Jurkat, Clone E6-1 (cell line): ENCODE results near the gene ZNF639. TPM values are rescaled to one million over a fixed set of nuclear protein-coding genes. Genes with fewer than 3 reads are reported as not detected.
"Not testable (repeated sequence)": the region's sequence is repeated elsewhere in the genome, so short reads cannot be mapped to it uniquely, and the experiment has no call there.

Experiments used
- DNase-seq: peaks from one replicate; pipeline ENCODE4 v3.0.0-alpha.2; 2011; ENCODE audit warnings: low read depth, low spot score
- H3K4me3 ChIP-seq: 2 replicates; pipeline ENCODE4 v1.5.1; 2011; ENCODE audit warnings: mild to moderate bottlenecking, low read length, control low read depth, moderate library complexity
- polyA plus RNA-seq: library from polyadenylated mRNA; unstranded; fragments of >200 nt; gene quantifications from one replicate; pipeline ENCODE4 v1.2.1, GENCODE V29; 2012; ENCODE audit warnings: missing spikeins; ENCODE audit not compliant: insufficient read length, insufficient read depth

Gene ZNF639, protein sequence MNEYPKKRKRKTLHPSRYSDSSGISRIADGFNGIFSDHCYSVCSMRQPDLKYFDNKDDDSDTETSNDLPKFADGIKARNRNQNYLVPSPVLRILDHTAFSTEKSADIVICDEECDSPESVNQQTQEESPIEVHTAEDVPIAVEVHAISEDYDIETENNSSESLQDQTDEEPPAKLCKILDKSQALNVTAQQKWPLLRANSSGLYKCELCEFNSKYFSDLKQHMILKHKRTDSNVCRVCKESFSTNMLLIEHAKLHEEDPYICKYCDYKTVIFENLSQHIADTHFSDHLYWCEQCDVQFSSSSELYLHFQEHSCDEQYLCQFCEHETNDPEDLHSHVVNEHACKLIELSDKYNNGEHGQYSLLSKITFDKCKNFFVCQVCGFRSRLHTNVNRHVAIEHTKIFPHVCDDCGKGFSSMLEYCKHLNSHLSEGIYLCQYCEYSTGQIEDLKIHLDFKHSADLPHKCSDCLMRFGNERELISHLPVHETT
- 36.6 TPM for polyA plus RNA-seq

DNA sequence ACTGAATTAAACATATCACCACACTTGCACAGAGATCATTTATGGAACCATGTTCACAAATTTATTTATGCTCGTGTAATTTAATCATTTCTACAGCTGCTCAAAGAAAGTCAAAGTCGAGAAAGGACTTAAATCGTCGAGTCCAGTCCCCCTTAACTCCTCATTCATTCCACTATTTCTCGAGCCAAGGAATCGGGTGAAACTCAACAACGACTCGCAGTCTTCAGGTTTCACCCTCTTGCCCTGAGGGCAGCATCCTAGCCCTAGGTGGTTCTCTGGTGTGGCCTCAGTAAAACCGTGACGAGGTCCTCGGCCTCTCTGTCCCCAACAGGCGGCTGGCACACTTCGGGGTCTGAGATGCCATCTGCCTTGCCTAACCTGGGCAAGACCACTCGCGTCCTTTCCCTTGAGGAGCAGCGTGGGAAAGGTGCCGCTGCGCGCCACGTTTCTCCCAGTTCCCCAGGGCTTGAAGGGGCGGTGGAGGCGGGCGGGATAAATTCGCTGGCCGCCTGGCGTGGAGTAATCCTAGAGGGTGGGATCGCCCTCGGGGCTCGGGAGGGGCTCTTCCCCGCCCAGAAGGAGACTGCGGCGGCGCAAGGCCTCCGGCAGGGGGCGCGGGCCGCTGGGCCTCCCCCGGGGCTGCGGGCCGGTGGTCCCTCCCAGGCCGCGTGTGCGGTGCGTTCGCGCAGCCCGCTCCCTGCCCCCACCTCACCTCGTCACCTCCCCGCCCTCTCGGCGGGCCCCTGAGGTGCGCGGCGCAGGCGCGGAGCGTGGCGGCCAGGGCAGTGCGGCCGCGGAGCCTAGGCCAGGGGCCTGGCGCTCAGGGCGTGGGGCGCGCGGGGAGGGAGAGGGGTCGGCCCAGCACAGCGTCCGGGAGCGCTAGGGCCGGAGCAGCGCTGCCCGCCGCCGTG is at the start of gene ZNF639:
TSS of gene ZNF639 (plus strand) at position 746 of the 911 bp plus-strand sequence. CDS start 5,263 bp downstream, outside the sequence.
- peak; percentile 78 for DNase-seq
- H3K4me3 ChIP-seq = peak within 1 kb of the TSS; percentile 62

DNA sequence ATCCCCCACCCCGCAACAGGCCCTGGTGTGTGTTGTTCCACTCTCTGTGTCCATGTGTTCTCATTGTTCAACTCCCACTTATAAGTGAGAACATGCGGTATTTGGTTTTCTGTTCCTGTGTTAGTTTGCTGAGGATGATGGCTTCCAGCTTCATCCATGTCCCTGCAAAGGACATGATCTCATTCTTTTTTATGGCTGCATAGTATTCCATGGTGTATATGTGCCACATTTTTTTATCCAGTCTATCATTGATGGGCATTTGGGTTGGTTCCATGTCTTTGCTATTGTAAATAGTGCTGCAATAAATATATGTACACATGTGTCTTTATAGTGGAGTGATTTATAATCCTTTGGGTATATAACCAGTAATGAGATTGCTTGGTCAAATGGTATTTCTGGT is 48.4 kb upstream of the ZNF639 start:
- H3K4me3 ChIP-seq, DNase-seq: not testable (repeated sequence)

DNA sequence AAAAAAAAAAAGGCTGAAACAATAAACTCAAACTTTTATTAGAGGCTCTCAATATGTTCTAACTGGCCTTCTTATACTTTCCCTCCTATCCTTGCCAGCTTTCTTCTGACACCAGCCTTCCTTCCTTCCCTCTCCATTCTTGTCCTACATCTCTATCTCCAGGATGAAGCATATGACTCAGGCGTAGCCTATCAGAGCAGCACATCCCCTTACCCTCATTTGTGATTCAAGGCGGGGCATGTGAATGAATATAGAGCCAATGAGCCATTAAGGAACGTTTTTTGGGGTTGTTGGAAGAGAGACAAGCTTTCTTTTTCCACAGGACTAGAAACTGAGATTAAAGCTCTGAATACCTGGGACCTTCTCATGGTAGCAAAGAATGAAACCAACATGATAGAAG is 46.8 kb upstream of the ZNF639 start:
- H3K4me3 ChIP-seq = no peak overlapping the region
- DNase-seq = no peak

DNA sequence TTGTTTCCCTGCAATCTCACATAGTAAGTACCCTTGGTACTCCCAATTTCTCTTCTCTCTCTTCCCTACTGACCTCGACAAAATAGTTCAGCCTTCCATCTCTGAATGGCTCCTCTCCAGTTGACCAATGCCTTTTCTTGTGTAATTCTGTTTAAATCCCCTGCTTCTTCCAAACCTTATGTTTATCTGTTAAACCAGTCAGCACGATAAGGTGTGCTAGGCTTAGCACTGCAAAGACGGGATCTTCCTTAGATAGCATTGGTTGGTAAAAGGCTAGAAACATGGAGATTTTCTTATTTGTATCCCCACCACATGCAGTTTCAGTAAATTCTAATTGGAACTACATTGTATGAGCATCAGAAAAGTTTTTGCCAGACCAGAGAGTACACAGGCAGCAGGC is 46.1 kb upstream of the ZNF639 start:
- H3K4me3 ChIP-seq = no peak overlapping the region
- DNase-seq = no peak

DNA sequence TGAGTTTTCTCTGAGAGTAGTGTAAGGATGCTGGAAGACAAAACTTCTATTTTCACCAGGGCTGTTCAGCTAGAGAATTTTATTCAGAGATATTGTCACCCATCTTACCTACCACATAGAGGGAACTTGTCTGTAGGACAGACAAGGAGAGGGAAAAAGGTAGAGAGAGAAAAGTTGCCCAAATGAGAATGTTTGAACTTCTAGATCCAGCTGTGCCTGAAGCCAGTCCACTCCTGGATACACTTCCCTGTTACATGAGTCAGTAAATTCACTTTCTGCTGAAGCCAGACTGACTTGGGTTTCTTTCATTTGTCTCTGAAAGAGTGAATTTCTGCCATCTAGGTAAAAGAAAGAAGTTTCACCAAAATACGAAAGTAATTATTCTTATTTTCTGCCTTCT is 44.7 kb upstream of the ZNF639 start:
- DNase-seq = no peak

DNA sequence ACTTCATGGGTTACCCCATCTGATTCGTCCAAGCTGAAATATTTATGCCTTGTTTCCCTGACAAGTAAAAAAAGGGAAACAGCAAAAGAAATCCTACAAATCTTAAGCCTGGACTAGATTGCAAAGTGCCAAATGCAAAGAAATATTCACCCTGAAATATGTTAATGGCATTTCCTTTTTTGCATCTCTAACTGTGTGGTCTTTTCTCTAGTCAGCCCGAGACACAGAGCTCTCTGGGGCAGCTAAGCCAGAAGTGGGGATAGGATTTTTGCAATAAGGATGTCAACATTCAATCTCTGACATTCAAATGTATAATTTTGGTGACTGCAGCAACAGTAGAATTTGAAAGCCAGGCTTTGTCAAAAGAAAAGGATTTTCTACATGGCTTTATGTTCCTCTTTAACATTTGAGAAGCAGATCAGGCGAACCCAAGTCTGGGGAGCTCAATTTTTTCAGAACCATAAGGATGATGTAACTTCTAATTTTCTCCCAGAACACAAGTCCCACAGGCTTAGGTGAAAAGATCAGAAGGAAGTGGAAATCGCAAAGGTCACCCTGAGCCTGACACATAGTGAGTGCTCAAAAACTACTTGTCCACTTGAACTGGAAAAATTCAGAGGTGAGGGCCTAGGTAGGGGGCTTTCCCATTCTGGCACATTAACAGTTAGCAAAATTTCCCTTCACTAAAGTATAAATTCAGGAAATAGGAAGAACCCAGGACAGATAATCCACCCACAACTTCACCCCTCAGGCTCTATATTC is 43.7 kb upstream of the ZNF639 start:
- H3K4me3 ChIP-seq = no peak overlapping the region
- DNase-seq = no peak

More for the DNA sequence above, 44.7 kb upstream of the ZNF639 start:
- no peak overlapping the region for H3K4me3 ChIP-seq

DNA sequence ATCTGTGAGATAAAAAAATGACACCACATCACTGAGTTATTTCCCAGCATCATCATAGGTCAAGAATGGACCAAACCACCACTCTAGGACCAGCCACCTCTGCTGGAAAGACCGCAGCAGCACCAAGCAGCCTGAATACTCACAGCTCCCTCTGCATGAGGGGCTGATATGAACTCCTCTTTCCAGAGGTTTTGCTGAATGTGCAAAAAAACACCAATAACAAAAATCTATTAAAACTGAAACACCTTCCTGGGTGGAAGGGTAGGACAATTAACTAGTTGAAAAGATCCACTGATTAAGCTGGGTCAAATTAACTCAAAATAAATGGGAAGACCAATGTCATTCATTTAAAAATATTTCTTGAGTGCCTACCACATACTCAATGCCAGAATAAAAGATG is 43.0 kb upstream of the ZNF639 start:
- H3K4me3 ChIP-seq = no peak overlapping the region
- DNase-seq = no peak

DNA sequence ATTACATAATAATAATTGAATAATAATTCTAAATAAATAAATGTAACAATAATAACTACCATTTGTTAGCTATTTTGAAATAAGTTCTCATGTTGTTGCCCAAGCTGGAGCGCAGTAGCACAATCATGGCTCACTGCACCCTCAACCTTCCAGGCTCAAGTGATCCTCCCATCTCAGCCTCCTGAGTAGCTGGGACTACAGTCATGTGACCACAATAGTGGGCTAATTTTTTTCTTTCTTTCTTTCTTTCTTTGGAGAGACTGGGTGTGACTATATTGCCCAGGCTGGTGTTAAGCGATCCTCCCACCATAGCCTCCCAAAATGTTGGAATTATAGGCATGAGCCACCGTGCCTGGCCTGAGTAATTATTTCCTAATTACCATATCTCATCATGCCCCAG is 41.0 kb upstream of the ZNF639 start:
- H3K4me3 ChIP-seq = no peak overlapping the region

DNA sequence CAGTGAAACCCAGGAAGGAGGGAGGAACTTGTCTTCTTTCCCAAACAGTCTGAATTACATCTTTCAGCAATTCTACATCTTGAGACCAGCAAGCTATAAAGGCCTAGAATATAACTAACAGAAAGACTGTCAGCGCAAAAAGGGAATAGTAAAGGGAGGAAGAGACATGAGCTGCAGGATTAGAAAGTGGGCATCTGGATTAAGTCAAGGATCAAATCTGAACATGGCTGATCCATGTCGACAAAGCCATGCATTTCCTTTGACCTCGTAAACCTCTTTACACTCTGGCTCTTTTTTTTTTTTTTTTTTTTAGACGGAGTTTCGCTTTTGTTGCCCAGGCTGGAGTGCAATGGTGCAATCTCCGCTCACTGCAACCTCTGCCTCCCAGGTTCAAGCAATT is 36.5 kb upstream of the ZNF639 start:
- no peak for DNase-seq
- no peak overlapping the region for H3K4me3 ChIP-seq

More for the DNA sequence above, 41.0 kb upstream of the ZNF639 start:
- DNase-seq = no peak

DNA sequence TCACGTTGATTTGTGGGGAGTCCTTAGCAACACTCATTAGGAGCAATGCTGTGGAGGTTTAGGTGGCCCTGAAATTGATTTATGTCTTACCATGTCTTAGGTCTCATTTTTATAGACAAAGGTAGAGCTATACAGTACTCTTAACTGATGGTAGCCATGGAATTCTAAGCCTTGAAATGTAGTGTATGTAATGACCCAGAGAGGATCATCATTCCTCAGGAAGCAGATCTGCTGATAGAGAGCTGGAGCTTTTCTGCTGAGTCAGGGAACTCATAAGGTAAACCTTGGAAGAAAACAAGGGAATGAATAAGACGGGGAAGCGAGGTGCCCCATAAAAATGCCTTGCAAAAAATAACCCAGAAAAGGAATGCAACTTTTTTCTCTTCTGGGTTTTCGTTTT is 34.0 kb upstream of the ZNF639 start:
- DNase-seq = no peak

DNA sequence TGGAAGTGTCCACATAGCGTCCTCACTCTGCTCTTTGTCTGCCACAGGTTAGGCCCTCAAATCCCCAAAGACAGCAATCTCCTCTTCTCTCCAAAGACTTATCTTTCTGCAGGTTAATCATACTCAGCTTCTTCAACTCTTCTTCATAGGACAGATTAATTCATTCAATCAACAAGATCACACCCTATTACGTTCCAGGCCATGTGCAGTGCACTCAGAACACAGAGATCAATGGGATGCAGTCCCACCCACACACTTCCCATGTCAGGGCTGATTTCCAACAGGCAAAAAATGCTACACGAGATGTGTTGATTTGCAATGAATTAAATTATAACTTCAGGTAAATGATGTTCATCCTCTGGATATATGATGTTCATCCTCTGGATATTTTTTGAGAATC is 33.5 kb upstream of the ZNF639 start:
- no peak for DNase-seq
- no peak overlapping the region for H3K4me3 ChIP-seq

More for the DNA sequence above, 34.0 kb upstream of the ZNF639 start:
- no peak overlapping the region for H3K4me3 ChIP-seq

DNA sequence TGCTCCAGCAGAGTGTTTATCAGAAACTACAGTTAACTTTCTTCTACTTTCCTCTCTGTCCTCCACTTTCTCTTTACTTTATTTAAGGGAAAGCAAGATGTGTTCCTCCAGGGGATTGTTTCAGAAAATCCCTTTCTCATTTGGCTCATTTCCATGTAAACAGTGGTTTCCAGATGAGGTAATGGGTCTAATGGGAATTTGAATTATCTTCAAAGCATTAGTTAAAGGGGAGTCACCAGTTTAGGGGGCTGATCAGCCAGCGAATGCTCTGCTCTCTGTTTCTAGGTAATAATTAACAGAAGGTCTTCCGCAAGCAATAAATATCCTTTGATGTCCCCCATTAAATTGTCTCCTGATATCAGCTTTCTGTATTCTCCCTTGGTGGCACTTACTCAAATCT is 30.4 kb upstream of the ZNF639 start:
- DNase-seq = no peak
- H3K4me3 ChIP-seq = no peak overlapping the region

DNA sequence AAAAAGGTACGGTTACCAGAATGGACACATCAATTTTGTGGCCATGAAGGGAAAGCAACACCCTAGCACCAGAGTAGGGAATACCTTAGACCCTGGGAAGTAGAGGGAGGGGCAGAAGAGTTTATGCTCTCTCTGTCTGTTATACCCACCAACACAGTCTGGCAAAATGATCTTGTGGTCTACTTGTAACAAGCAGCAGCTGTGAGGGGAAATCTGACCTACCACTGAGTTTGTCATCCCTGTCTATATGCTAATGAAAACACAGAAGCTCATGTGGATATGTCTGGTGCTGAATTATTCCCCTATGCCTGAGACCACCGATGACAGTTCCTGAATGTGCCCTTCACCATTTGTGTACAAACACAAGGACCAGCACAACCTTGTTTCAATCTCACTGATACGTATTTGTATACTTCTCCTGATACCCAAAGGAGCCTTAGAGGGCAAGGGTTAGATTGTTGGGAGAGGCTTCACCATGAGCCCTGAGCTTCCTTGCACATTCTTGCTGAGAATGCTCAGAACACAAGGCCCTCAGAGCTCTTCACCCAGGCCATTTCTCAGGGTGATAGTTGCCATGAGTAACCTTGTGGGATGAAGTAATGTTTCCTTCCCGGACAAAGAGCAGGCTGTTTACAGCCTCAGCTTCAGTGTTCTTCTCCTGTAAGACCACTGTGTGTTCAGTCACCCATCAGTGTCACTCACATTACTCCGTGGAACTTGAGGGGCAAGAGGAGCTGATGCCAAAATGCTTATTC is 24.7 kb upstream of the ZNF639 start:
- H3K4me3 ChIP-seq = no peak overlapping the region
- no peak for DNase-seq

DNA sequence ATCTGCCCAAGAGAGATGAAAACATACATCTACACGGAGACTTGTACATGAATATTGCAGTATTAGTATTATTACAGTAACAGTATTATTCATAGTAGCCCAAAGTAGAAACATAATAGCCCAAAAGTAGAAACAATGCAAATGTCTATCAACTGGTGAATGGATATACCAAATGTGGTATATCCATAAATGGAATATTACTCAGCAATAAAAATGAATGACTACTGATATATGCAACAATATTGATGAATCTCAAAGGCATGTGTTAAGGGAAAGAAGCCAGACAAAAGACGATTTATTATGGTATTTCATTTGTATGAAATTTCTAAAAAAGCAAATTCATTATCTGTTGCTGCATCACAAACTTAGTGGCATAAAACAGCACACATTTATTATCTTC is 23.5 kb upstream of the ZNF639 start:
- DNase-seq = no peak
- H3K4me3 ChIP-seq = no peak overlapping the region

DNA sequence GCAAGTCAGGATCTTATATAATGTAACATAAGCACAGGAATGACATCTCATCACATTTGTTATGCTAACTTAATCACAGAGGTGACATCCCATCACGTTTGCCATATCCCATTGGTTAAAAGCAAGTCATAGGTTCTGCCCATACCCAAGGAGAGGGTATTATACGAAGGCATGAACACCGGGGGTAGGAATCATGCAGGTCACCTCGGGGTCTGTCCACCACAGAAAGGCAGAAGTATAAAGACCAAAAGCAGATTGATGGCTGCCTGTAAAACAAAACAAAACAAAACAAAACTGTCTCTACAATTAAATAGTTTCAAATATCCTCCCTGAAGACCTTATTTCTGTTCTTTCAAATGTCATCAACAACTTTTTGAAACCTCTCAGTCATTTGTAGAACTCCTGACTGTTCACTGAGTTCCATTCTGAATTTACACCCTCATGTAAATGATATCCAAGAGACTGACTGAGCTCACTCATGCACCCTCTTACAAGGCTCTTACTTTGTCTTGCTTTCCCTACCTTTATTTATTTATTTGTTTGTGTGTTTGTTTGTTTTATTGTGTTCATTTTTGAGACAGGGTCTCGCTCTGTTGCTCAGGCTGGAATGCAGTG is 22.7 kb upstream of the ZNF639 start:
- DNase-seq = no peak
- no peak overlapping the region for H3K4me3 ChIP-seq

DNA sequence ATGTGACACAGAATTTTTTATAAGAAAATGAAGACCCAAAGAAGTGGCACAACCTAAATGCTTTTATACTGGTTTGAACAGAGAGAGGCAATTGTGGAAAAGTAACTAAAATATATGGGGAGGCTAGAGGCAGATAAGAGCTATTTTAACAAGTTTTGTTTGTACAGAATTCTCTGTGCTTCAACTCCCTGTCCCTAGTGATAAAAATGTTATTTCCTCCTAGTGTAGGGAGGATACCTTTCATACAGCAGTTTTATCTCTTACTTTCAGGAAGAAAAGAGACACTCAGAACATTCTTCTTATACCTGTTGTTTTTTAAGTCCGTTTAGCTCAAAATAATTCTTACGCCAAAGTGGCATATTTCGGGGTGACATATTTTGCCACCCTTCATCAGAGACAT is 21.2 kb upstream of the ZNF639 start:
- no peak overlapping the region for H3K4me3 ChIP-seq
- no peak for DNase-seq

DNA sequence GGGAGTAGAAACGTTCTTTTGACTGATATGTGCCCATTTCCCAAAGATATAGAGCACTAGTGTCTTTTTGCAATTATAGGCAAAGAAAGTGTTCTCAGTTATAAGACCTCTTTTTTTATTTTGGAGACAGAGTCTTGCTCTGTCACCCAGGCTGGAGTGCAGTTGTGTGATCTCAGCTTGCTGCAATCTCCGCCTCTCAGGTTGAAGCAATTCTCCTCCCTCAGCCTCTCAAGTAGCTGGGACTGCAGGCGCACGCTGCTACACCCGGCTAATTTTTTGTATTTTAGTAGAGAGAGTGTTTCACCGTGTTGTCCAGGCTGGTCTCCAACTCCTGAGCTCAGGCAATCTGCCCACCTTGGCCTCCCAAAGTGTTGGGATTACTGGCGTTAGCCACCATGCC is 20.7 kb upstream of the ZNF639 start:
- DNase-seq = no peak
- H3K4me3 ChIP-seq = no peak overlapping the region

DNA sequence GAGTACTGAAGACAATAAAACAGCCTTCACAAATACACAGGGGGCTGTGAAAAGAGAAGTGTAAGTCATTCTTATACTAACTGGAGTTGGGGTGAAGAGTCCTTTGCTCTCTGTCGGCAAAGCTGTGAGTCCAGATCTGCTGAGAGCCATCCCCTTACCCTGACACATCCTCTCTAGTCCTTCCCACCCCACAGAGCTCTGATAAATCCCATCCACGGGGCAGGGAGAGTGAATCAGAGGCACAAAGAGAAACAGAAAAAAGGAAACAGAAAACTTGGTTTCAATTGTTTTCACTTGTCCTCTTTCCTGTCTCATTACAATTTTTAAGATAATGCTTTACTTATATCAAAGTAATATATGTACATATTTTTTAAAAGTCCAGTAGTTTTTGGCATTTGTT is 18.2 kb upstream of the ZNF639 start:
- no peak overlapping the region for H3K4me3 ChIP-seq
- no peak for DNase-seq
